Astrocyte (in vitro differentiated cells and primary cell): ENCODE results near the gene HEATR1. TPM values are rescaled to one million over a fixed set of nuclear protein-coding genes. Genes with fewer than 3 reads are reported as not detected.
"Not testable (repeated sequence)": the region's sequence is repeated elsewhere in the genome, so short reads cannot be mapped to it uniquely, and the experiment has no call there.

Source experiments
- DNase-seq: peaks from one replicate; pipeline ENCODE4 v3.0.0-alpha.2; 2010; ENCODE audit warnings: low read depth
- FAIRE-seq: peaks from 2 replicates; lab custom pipeline; 2011; peaks lifted over from hg19 to GRCh38; lab: Jason Lieb, UNC
- H2AFZ ChIP-seq: 2 replicates; pipeline ENCODE4 v1.6.0; 2012; ENCODE audit warnings: low read depth, low read length, inconsistent platforms
- H3K27ac ChIP-seq: 2 replicates; pipeline ENCODE4 v1.5.1; 2011; ENCODE audit warnings: low read depth, low read length, inconsistent platforms
- H3K27me3 ChIP-seq: 2 replicates; pipeline ENCODE4 v1.6.0; 2011; ENCODE audit warnings: low read length, inconsistent platforms; ENCODE audit not compliant: insufficient read depth
- H3K36me3 ChIP-seq: 2 replicates; pipeline ENCODE4 v1.5.1; 2011; ENCODE audit warnings: low read length, inconsistent platforms; ENCODE audit not compliant: insufficient read depth
- H3K4me1 ChIP-seq: 2 replicates; pipeline ENCODE4 v1.5.1; 2011; ENCODE audit warnings: low read length, inconsistent platforms; ENCODE audit not compliant: insufficient read depth
- H3K4me2 ChIP-seq: 2 replicates; pipeline ENCODE4 v1.6.0; 2012; ENCODE audit warnings: low read length, inconsistent platforms
- H3K4me3 ChIP-seq: 2 replicates; pipeline ENCODE4 v1.5.1; 2011; ENCODE audit warnings: low read depth, mild to moderate bottlenecking, low read length, inconsistent platforms; ENCODE audit not compliant: insufficient read depth
- H3K79me2 ChIP-seq: 2 replicates; pipeline ENCODE4 v1.6.0; 2012; ENCODE audit warnings: mild to moderate bottlenecking, low read length, inconsistent platforms; ENCODE audit not compliant: insufficient read depth
- H3K9ac ChIP-seq: 2 replicates; pipeline ENCODE4 v1.6.0; 2012; ENCODE audit warnings: mild to moderate bottlenecking, low read length, inconsistent platforms
- H3K9me3 ChIP-seq: 2 replicates; pipeline ENCODE4 v1.5.1; 2012; ENCODE audit warnings: low read depth, mild to moderate bottlenecking, low read length, inconsistent platforms; ENCODE audit not compliant: insufficient read depth
- H4K20me1 ChIP-seq: 2 replicates; pipeline ENCODE4 v1.6.0; 2012; ENCODE audit warnings: low read length, inconsistent platforms; ENCODE audit not compliant: insufficient read depth
- H3K27ac Mint-ChIP-seq: one replicate; pipeline ENCODE4 v1.8.0; 2021; ENCODE audit warnings: mild to moderate bottlenecking, mixed read lengths; ENCODE audit not compliant: unreplicated experiment
- H3K27me3 Mint-ChIP-seq: one replicate; pipeline ENCODE4 v1.8.0; 2021; ENCODE audit warnings: low read depth, mixed read lengths; ENCODE audit not compliant: unreplicated experiment
- H3K36me3 Mint-ChIP-seq: one replicate; pipeline ENCODE4 v1.8.0; 2021; ENCODE audit warnings: low read depth, mixed read lengths; ENCODE audit not compliant: unreplicated experiment
- H3K4me1 Mint-ChIP-seq: one replicate; pipeline ENCODE4 v1.8.0; 2021; ENCODE audit warnings: low read depth, mixed read lengths; ENCODE audit not compliant: unreplicated experiment
- H3K4me3 Mint-ChIP-seq: one replicate; pipeline ENCODE4 v1.8.0; 2021; ENCODE audit warnings: mild to moderate bottlenecking, moderate library complexity, mixed read lengths; ENCODE audit not compliant: unreplicated experiment
- H3K9me3 Mint-ChIP-seq: one replicate; pipeline ENCODE4 v1.8.0; 2021; ENCODE audit warnings: mild to moderate bottlenecking, mixed read lengths; ENCODE audit not compliant: unreplicated experiment
- EZH2 ChIP-seq: IDR thresholded peaks from 2 replicates; pipeline ENCODE4 v1.6.1; 2012; ENCODE audit warnings: mild to moderate bottlenecking, low read length, inconsistent platforms; ENCODE audit not compliant: insufficient read depth
- total RNA-seq: library from RNA; stranded (reverse); gene quantifications from 2 replicates; pipeline ENCODE4 v1.2.1, GENCODE V29; 2021
- TF ChIP-seq, protein P1 (sequence below): IDR thresholded peaks from 2 replicates; pipeline ENCODE4 v1.5.1; 2011; ENCODE audit warnings: low read depth, mild to moderate bottlenecking, inconsistent platforms, low read length, moderate library complexity; ENCODE audit not compliant: insufficient read depth

HEATR1 gene
- total RNA-seq, 1 donor from 2014 or later = 43.3 TPM

- H2AFZ ChIP-seq = no peak overlapping the region
- FAIRE-seq = no peak
- no peak for DNase-seq
- H3K9me3 Mint-ChIP-seq = no peaks in the 10 kb centered on the region
- no peaks in the 10 kb centered on the region for H3K4me1 ChIP-seq
- H3K4me3 Mint-ChIP-seq = no peak overlapping the region
- no peak overlapping the region for H3K9ac ChIP-seq
- no peak overlapping the region for H3K27ac ChIP-seq
- H3K4me2 ChIP-seq = no peak overlapping the region
- no peaks in the 10 kb centered on the region for H3K79me2 ChIP-seq
- H3K27me3 Mint-ChIP-seq = no peaks in the 10 kb centered on the region
- H3K4me3 ChIP-seq = no peak overlapping the region
- H3K36me3 ChIP-seq = peaks cover 46% of the 10 kb centered on the region
- no peaks in the 10 kb centered on the region for H3K27me3 ChIP-seq
- H3K36me3 Mint-ChIP-seq = peaks cover 7% of the 10 kb centered on the region
- H3K9me3 ChIP-seq = no peaks in the 10 kb centered on the region
- no peak for TF ChIP-seq EZH2
- TF ChIP-seq, protein P1, sequence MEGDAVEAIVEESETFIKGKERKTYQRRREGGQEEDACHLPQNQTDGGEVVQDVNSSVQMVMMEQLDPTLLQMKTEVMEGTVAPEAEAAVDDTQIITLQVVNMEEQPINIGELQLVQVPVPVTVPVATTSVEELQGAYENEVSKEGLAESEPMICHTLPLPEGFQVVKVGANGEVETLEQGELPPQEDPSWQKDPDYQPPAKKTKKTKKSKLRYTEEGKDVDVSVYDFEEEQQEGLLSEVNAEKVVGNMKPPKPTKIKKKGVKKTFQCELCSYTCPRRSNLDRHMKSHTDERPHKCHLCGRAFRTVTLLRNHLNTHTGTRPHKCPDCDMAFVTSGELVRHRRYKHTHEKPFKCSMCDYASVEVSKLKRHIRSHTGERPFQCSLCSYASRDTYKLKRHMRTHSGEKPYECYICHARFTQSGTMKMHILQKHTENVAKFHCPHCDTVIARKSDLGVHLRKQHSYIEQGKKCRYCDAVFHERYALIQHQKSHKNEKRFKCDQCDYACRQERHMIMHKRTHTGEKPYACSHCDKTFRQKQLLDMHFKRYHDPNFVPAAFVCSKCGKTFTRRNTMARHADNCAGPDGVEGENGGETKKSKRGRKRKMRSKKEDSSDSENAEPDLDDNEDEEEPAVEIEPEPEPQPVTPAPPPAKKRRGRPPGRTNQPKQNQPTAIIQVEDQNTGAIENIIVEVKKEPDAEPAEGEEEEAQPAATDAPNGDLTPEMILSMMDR = no peak
- H3K4me1 Mint-ChIP-seq = peaks cover 3% of the 10 kb centered on the region
- H4K20me1 ChIP-seq = no peaks in the 10 kb centered on the region
- H3K27ac Mint-ChIP-seq = no peak overlapping the region
These were observed 22.8 kb downstream of the HEATR1 start for GRCh38 chr1:236581528-236581927.

DNA sequence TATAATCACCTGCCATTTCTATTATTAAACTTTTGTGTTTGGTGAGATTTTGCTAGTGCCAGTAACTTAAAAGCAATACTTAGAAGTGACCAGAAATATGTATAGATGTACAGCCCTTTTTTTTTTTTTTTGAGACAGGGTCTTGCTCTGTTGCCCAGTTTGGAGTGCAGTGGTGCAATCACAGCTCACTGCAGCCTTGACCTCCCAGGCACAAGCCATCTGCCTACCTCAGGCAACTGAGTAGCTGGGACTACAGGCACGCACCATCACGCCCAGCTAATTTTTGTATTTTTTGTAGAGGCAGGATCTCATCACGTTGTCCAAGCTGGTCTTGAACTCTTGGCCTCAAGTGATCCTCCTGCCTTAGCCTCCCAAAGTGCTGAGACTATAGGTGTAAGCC, 23.9 kb downstream of the HEATR1 start:
- not testable (repeated sequence) for H3K4me3 Mint-ChIP-seq, H4K20me1 ChIP-seq, H3K27me3 ChIP-seq, FAIRE-seq, H3K27ac Mint-ChIP-seq, H3K4me2 ChIP-seq, H3K9me3 Mint-ChIP-seq, H2AFZ ChIP-seq, H3K27me3 Mint-ChIP-seq, DNase-seq, H3K9me3 ChIP-seq, H3K36me3 Mint-ChIP-seq, H3K4me3 ChIP-seq, H3K27ac ChIP-seq, H3K9ac ChIP-seq, H3K4me1 ChIP-seq, H3K79me2 ChIP-seq
- H3K36me3 ChIP-seq = peaks cover 45% of the 10 kb centered on the region
- peaks cover 11% of the 10 kb centered on the region for H3K4me1 Mint-ChIP-seq

GRCh38 chr1:236578661-236579060, 25.7 kb downstream of the HEATR1 start:
- Histone ChIP-seq H3K9ac (no peak overlapping the region), H3K36me3 (peaks cover 47% of the 10 kb centered on the region), H3K27me3 (no peaks in the 10 kb centered on the region), H3K4me2 (no peak overlapping the region), H3K9me3 (no peaks in the 10 kb centered on the region), H3K4me1 (no peaks in the 10 kb centered on the region), H3K4me3 (no peak overlapping the region), H3K79me2 (no peaks in the 10 kb centered on the region), H2AFZ (no peak overlapping the region), H3K27ac (no peak overlapping the region), H4K20me1 (no peaks in the 10 kb centered on the region)
- peaks cover 13% of the 10 kb centered on the region for H3K4me1 Mint-ChIP-seq
- no peak for TF ChIP-seq EZH2
- TF ChIP-seq, protein P1 = no peak
- FAIRE-seq (no peak), DNase-seq (no peak)
- no peaks in the 10 kb centered on the region for H3K9me3 Mint-ChIP-seq
- no peak overlapping the region for H3K4me3 Mint-ChIP-seq
- H3K36me3 Mint-ChIP-seq = peaks cover 8% of the 10 kb centered on the region
- no peak overlapping the region for H3K27ac Mint-ChIP-seq
- H3K27me3 Mint-ChIP-seq = no peaks in the 10 kb centered on the region

- H3K9me3 ChIP-seq, H3K9me3 Mint-ChIP-seq, H3K4me3 ChIP-seq, H3K27ac Mint-ChIP-seq, H3K27me3 ChIP-seq, H3K27ac ChIP-seq, FAIRE-seq, H3K4me3 Mint-ChIP-seq, H3K4me2 ChIP-seq, H3K27me3 Mint-ChIP-seq, H3K36me3 Mint-ChIP-seq, DNase-seq, H3K9ac ChIP-seq, H2AFZ ChIP-seq, H4K20me1 ChIP-seq, H3K79me2 ChIP-seq, H3K4me1 ChIP-seq: not testable (repeated sequence)
- peaks cover 50% of the 10 kb centered on the region for H3K36me3 ChIP-seq
- peaks cover 13% of the 10 kb centered on the region for H3K4me1 Mint-ChIP-seq
These were observed 27.3 kb downstream of the HEATR1 start for GRCh38 chr1:236577041-236577440.
